ENCODE results near the gene CPED1.

CPED1 gene

GRCh38 chr7:121334875-121335648 is 346.6 kb downstream of the CPED1 start:
- no peak for DNase-seq (ENCODE audit: low read depth in 4 of 4, low spot score in 1 of 4)

- no peak for DNase-seq (ENCODE audit: low read depth in 4 of 4, low spot score in 1 of 4)
These were observed 348.1 kb downstream of the CPED1 start for GRCh38 chr7:121336579-121336978.

- DNase-seq (ENCODE audit: low read depth in 4 of 4, low spot score in 1 of 4): no peak
These were observed 348.9 kb downstream of the CPED1 start for GRCh38 chr7:121337398-121337797.

- no peak for DNase-seq (ENCODE audit: low read depth in 4 of 4, low spot score in 1 of 4)
These were observed 350.6 kb downstream of the CPED1 start for GRCh38 chr7:121339082-121339481.

- no peak for DNase-seq (ENCODE audit: low read depth in 4 of 4, low spot score in 1 of 4)
These were observed 353.4 kb downstream of the CPED1 start for GRCh38 chr7:121341933-121342332.

GRCh38 chr7:121342631-121343030 is 354.1 kb downstream of the CPED1 start:
- no peak for DNase-seq (ENCODE audit: low read depth in 4 of 4, low spot score in 1 of 4)

- DNase-seq (ENCODE audit: low read depth in 4 of 4, low spot score in 1 of 4): no peak
These were observed 354.8 kb downstream of the CPED1 start for GRCh38 chr7:121343302-121343701.

- no peak for DNase-seq (ENCODE audit: low read depth in 4 of 4, low spot score in 1 of 4)
These were observed 355.6 kb downstream of the CPED1 start for GRCh38 chr7:121344093-121344492.

- no peak for DNase-seq (ENCODE audit: low read depth in 4 of 4, low spot score in 1 of 4)
These were observed 356.0 kb downstream of the CPED1 start for GRCh38 chr7:121344497-121344896.

Measured in stimulated activated CD4-positive, alpha-beta T cell treated with anti-CD3 and anti-CD28 coated beads, Interleukin-1b, Interleukin-23, amount 100 ng/mL, for 24 hours (primary cell).